Stimulated activated CD4-positive, alpha-beta T cell treated with anti-CD3 and anti-CD28 coated beads, TNF-alpha, amount 100 ng/mL, for 24 hours (primary cell): ENCODE measurements around the gene RAF1.
"Not testable (repeated sequence)": the region's sequence is repeated elsewhere in the genome, so short reads cannot be mapped to it uniquely, and the experiment has no call there.

Experiments used
- DNase-seq, 3 experiments: peaks; one replicate each; pipeline ENCODE4 v3.0.0-alpha.2; 2020; ENCODE audit warnings: low read depth in 3 of 3

The RAF1 gene

GRCh38 chr3:12640853-12641252 is 23.1 kb downstream of the RAF1 start:
- DNase-seq: not testable (repeated sequence)

DNA sequence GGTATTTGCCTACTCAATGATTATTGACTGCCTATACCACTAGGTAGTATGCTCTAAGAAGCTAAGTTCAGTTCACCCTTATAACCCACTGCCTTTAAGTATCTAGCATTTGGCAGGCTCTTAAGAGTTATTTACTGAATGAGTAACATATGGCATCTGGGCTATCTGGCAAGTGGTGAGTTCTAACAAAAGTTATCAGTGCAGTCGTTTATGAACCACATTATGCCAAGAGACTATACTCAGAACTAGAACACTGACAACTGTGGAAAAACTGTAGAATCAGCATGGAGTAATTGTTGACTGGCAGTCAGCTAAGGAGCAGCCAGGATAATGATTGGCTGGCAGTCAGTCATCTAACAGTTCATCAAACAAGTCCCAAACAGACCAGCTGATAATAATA is 25.8 kb downstream of the RAF1 start:
- DNase-seq: no peak

- DNase-seq: no peak
Observed at GRCh38 chr3:12633108-12633507, 30.8 kb downstream of the RAF1 start.

GRCh38 chr3:12632523-12632922 is 31.4 kb downstream of the RAF1 start:
- DNase-seq: no peak

GRCh38 chr3:12630843-12631242 is 33.1 kb downstream of the RAF1 start:
- not testable (repeated sequence) for DNase-seq

- no peak for DNase-seq
Observed at GRCh38 chr3:12630292-12630691, 33.6 kb downstream of the RAF1 start.

- no peak for DNase-seq
Observed at GRCh38 chr3:12629560-12629959, 34.4 kb downstream of the RAF1 start.

- DNase-seq: no peak
Observed at GRCh38 chr3:12628813-12629212, 35.1 kb downstream of the RAF1 start.

- DNase-seq: no peak
Observed at GRCh38 chr3:12627370-12627769, 36.5 kb downstream of the RAF1 start.

DNA sequence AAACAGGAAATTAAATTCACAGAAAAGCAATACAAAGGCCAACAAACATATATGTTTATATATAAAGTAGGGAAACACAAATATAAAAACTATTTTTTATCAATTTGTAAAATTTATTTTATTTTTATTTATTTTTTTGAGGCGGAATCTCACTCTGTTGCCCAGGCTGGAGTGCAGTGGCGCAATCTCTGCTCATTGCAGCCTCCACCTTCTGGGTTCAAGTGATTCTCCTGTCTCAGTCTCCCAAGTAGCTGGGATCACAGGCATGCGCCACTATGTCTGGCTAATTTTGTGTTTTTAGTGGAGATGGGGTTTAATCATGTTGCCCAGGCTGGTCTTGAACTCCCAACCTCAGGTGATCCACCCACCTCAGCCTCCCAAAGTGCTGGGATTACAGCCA is 39.0 kb downstream of the RAF1 start:
- not testable (repeated sequence) for DNase-seq

- no peak for DNase-seq
Observed at GRCh38 chr3:12624056-12624455, 39.9 kb downstream of the RAF1 start.

- DNase-seq: no peak
Observed at GRCh38 chr3:12622335-12622734, 41.6 kb downstream of the RAF1 start.

GRCh38 chr3:12620729-12621128 is 43.2 kb downstream of the RAF1 start:
- DNase-seq: no peak

- DNase-seq: no peak
Observed at GRCh38 chr3:12620305-12620704, 43.6 kb downstream of the RAF1 start.

GRCh38 chr3:12618426-12618825 is 45.5 kb downstream of the RAF1 start:
- no peak for DNase-seq

- DNase-seq: no peak
Observed at GRCh38 chr3:12615266-12615665, 48.7 kb downstream of the RAF1 start.

DNA sequence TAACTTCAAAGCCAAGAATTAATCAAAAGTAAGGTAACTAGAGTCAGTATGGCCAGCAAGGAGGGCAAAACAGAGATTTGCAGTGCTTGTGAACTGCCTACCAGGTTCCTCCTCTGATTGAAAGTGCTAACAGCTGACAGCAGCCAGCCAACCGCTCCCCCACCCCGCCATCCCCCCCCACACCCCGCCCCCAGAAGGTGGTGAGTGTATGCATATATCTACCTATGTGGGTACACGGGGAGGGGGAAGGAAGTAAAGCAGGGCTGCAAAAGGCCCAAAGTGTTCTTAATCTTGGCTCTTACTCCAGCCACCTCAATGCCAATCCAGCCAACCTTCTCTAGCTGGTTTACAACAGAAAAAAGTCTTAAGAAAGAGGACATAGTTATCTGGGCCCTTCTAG is 50.7 kb downstream of the RAF1 start:
- no peak for DNase-seq

GRCh38 chr3:12612514-12613226 is 51.2 kb downstream of the RAF1 start:
- DNase-seq: no peak

DNA sequence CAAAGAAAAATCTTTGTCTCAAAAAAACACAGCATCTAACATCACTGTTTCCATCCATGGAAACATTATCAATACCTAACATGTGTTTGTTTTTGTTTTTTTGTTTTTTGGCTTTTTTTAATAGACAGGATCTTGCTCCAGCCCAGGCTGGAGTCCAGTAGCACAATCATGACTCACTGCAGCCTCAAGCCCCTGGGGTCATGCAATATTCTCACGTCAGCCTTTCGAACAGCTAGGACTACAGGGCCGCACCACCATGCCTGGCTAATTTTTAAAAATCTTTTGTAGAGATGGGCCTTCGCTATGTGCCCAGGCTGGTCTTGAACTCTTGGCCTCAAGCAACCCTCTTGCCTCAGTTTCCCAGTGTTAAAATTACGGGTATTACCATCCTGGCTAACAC is 52.8 kb downstream of the RAF1 start:
- no peak for DNase-seq

DNA sequence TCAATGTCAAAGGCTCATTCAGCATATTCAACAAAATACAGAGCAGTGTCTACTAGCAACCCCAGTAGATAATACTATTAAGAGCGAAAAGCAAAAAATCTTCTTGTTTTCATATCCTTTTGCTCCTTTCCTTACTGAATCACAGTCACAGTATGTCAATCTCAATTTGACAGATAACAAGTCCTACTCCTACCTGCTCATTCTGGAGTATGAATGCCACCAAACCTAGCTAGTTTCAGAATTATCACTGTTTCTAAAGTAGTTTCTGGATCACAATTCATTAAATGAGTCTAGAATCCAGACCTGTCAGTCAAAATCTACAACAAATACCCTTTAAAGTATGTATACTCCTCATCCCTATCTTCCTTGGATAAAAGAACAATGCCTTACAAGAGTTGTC is 55.5 kb downstream of the RAF1 start:
- no peak for DNase-seq

GRCh38 chr3:12603969-12604368 is 59.9 kb downstream of the RAF1 start:
- DNase-seq: no peak

- no peak for DNase-seq
Observed at GRCh38 chr3:12601072-12601471, 62.8 kb downstream of the RAF1 start.

GRCh38 chr3:12598890-12599289 is 65.0 kb downstream of the RAF1 start:
- no peak for DNase-seq

GRCh38 chr3:12593473-12593872 is 70.4 kb downstream of the RAF1 start:
- no peak for DNase-seq
